AG04449 (cell line): ENCODE measurements around the gene CERT1.

Source experiments
- CTCF ChIA-PET: fragments of 350-600 bp; formaldehyde crosslinking; extraction: SDS; loops from one replicate; lab custom pipeline; 2021; ENCODE audit warnings: antibody characterized with exemption; lab: Yijun Ruan, JAX
- POLR2A ChIA-PET: fragments of 400-600, 350-600 bp; formaldehyde crosslinking; extraction: SDS; loops from one replicate; lab custom pipeline; 2020; ENCODE audit warnings: antibody characterized with exemption, inconsistent platforms; lab: Yijun Ruan, JAX
- DNase-seq: peaks from one replicate; pipeline ENCODE4 v3.0.0-alpha.2; 2010; ENCODE audit warnings: low read depth, low spot score
- H3K4me3 ChIP-seq: 2 replicates; pipeline ENCODE4 v1.5.1; 2011; ENCODE audit warnings: low read depth, mild to moderate bottlenecking, control low read depth, low read length
- TF ChIP-seq, protein P1 (sequence below): IDR thresholded peaks from one replicate; pipeline ENCODE4 v1.5.1; 2011; ENCODE audit warnings: mild to moderate bottlenecking, moderate library complexity, low read length, control low read depth, inconsistent platforms; ENCODE audit not compliant: insufficient read depth; ENCODE audit errors: missing control alignments

CERT1 gene

GRCh38 chr5:75435096-75435495 is 76.3 kb downstream of the CERT1 start:
- CTCF ChIA-PET, result no interaction called here
- H3K4me3 ChIP-seq, result no peak overlapping the region
- no peak for DNase-seq
- TF ChIP-seq, protein P1, sequence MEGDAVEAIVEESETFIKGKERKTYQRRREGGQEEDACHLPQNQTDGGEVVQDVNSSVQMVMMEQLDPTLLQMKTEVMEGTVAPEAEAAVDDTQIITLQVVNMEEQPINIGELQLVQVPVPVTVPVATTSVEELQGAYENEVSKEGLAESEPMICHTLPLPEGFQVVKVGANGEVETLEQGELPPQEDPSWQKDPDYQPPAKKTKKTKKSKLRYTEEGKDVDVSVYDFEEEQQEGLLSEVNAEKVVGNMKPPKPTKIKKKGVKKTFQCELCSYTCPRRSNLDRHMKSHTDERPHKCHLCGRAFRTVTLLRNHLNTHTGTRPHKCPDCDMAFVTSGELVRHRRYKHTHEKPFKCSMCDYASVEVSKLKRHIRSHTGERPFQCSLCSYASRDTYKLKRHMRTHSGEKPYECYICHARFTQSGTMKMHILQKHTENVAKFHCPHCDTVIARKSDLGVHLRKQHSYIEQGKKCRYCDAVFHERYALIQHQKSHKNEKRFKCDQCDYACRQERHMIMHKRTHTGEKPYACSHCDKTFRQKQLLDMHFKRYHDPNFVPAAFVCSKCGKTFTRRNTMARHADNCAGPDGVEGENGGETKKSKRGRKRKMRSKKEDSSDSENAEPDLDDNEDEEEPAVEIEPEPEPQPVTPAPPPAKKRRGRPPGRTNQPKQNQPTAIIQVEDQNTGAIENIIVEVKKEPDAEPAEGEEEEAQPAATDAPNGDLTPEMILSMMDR, result no peak
- POLR2A ChIA-PET, result no interaction called here

DNA sequence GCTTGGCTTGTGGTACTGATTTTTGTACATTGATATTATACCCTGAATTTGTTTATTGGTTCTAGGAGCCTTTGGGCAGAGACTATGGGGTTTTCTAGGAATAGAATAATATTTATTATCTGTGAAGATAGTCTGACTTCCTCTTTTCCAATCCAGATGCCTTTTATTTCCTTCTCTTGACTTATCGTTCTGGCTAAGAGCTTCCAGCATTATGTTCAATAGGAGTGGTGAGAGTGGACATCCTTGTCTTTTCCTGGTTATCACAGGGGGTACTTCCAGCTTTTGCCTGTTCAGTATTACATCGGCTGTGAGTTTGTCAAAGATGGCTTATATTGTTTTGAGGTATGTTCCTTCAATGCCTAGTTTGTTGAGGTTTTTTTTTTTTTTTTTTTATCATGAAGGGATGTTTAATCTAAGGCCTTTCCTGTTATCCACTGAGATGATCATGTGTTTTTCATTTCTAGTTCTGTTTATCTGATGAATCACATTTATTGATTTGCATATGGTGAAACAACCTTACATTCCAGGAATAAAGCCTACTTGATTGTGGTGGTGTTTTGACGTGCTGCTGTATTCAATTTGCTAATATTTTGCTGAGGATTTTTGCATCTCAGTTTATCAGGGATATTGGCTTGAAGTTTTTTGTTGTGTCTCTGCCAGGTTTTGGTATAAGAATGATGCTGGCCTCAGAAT is 77.5 kb downstream of the CERT1 start:
- TF ChIP-seq, protein P1, result no peak
- ChIA-PET CTCF (no interaction called here), POLR2A (no interaction called here)
- no peak overlapping the region for H3K4me3 ChIP-seq
- no peak for DNase-seq

- H3K4me3 ChIP-seq, result no peak overlapping the region
- DNase-seq, result no peak
- ChIA-PET CTCF (no interaction called here), POLR2A (interaction anchor here (0.6 kb wide), 1 partner anchor 153 kb away, joined by 3 read pairs; no protein-coding TSS in a partner anchor)
- TF ChIP-seq, protein P1, result no peak
Observed at GRCh38 chr5:75414241-75414640, 97.2 kb downstream of the CERT1 start.

GRCh38 chr5:75412111-75412990 is 99.1 kb downstream of the CERT1 start:
- DNase-seq, result peak; percentile 58
- no peak overlapping the region for H3K4me3 ChIP-seq
- POLR2A ChIA-PET, result no interaction called here
- CTCF ChIA-PET, result interaction anchor here (0.7 to 1.0 kb wide), 3 partner anchors 14 to 270 kb away, joined by 3 to 4 read pairs (median 3); partner anchors contain the start of gene HMGCR
- TF ChIP-seq, protein P1, result peak; percentile 5

- POLR2A ChIA-PET, result no interaction called here
- no peak for DNase-seq
- CTCF ChIA-PET, result no interaction called here
- H3K4me3 ChIP-seq, result no peak overlapping the region
- TF ChIP-seq, protein P1, result no peak
Observed at GRCh38 chr5:75405296-75405695, 106.1 kb downstream of the CERT1 start.

DNA sequence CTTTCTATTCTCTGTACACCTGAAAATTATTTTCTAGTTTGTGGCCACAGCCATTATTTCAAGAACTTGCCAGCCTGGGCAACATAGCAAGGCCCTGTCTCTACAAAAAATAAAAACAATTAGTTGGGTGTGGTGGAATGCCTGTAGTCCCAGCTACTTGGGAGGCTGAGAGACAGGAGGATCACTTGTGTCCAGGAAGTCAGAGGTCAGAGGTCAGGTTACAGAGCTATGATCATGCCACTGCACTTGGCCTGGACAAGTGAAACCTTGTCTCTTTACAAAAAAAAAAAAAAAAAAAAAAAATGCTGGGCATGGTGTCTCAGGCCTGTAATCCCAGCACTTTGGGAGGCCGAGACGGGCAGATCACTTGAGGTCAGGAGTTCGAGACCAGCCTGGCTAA is 116.2 kb downstream of the CERT1 start:
- TF ChIP-seq, protein P1, result no peak
- CTCF ChIA-PET, result interaction anchor here (1.2 kb wide), 1 partner anchor 8 kb away, joined by 3 read pairs; no protein-coding TSS in a partner anchor
- no peak overlapping the region for H3K4me3 ChIP-seq
- no peak for DNase-seq
- POLR2A ChIA-PET, result no interaction called here
